ENCODE data around the gene GVQW3.

GRCh38 chr11:76368490-76368889 is 12.6 kb upstream of the GVQW3 start:
- TF ChIP-seq POLR2A (IDR thresholded peaks at IDR 0.05) (no peak), CTCF (IDR thresholded peaks at IDR 0.05) (no peak), POLR2AphosphoS5 (IDR thresholded peaks at IDR 0.05) (no peak)
